Mucosa of descending colon (tissue), 3 donors: ENCODE results near the gene TASP1. TPM values are rescaled to one million over a fixed set of nuclear protein-coding genes. Genes with fewer than 3 reads are reported as not detected.

Experiments
- ATAC-seq: fragments of 200-7000 bp; cut with Tn5 transposase; one replicate; pipeline ENCODE4 v1.9.1; 2020; ENCODE audit warnings: mild to moderate bottlenecking, moderate library complexity
- DNase-seq, 3 donors: peaks; one replicate each; pipeline ENCODE4 v3.0.0-alpha.2; 2020
- H3K36me3 ChIP-seq: fragments of 200-600 bp; one replicate; pipeline ENCODE4 v1.8.0; 2021; ENCODE audit warnings: low read depth, mild to moderate bottlenecking
- H3K4me1 ChIP-seq: fragments of 200-600 bp; one replicate; pipeline ENCODE4 v1.8.0; 2021; ENCODE audit warnings: low read depth, mild to moderate bottlenecking
- H3K4me3 ChIP-seq: fragments of 200-600 bp; one replicate; pipeline ENCODE4 v1.8.0; 2021; ENCODE audit warnings: mild to moderate bottlenecking
- H3K9me3 ChIP-seq: fragments of 200-600 bp; one replicate; pipeline ENCODE4 v1.8.0; 2021; ENCODE audit warnings: mild to moderate bottlenecking
- CTCF ChIP-seq: fragments of 200-600 bp; IDR thresholded peaks from one replicate; pipeline ENCODE4 v1.8.0; 2022; ENCODE audit warnings: antibody characterized with exemption, mild to moderate bottlenecking
- intact Hi-C, 2 donors: fragments of 100-400 bp; cut with DNase I in 1 of 2; cut with micrococcal nuclease in 1 of 2; formaldehyde crosslinking; loops; one replicate each; pipeline versions ENCODE4 v1.11.0 to v1.11.1; 2022; cut with DNase I, micrococcal nuclease
- total RNA-seq, 3 donors: library from RNA; stranded (reverse); fragmentation: NEBNext Ultra II Directional in 2 of 3; extraction: Animal tissue kit (Norgen Biotek cat#: 25700) in 2 of 3; gene quantifications; one replicate each; pipeline versions ENCODE4 v1.2.1 to v1.2.4, GENCODE V29; 2021 to 2023
- donor health status: DM: no; HTN: no; CAD: no; lungs with moderate emphysema.
- donor health status: DM: no; HTN: no; CAD: no.
- donor health status: DM: no; HTN: yes; CAD: no.

TASP1 gene
- total RNA-seq, 3 donors from 2014 or later = 13.3 to 15.0 (median 13.8) TPM

- DNase-seq = no peak
- H3K36me3 ChIP-seq = no peaks in the 10 kb centered on the region
- no peaks in the 10 kb centered on the region for H3K4me1 ChIP-seq
- intact Hi-C loops = no loop called here
- H3K9me3 ChIP-seq = no peaks in the 10 kb centered on the region
- H3K4me3 ChIP-seq = no peak overlapping the region
- no peak for ATAC-seq
- TF ChIP-seq CTCF = no peak
These were observed 219.3 kb downstream of the TASP1 start for GRCh38 chr20:13419477-13419876.

- ATAC-seq (no peak), DNase-seq (no peak)
- Histone ChIP-seq H3K9me3 (no peaks in the 10 kb centered on the region), H3K4me3 (no peak overlapping the region), H3K4me1 (no peaks in the 10 kb centered on the region), H3K36me3 (no peaks in the 10 kb centered on the region)
- TF ChIP-seq CTCF = no peak
- intact Hi-C loops = no loop called here
These were observed 220.2 kb downstream of the TASP1 start for GRCh38 chr20:13418263-13419229.

GRCh38 chr20:13416531-13416930 lies 222.2 kb downstream of the TASP1 start:
- ATAC-seq = no peak
- TF ChIP-seq CTCF = no peak

GRCh38 chr20:13412806-13413445 lies 225.8 kb downstream of the TASP1 start:
- intact Hi-C loops = no loop called here
- Histone ChIP-seq H3K9me3 (no peaks in the 10 kb centered on the region), H3K36me3 (no peaks in the 10 kb centered on the region), H3K4me3 (no peak overlapping the region), H3K4me1 (no peaks in the 10 kb centered on the region)
- DNase-seq (no peak), ATAC-seq (no peak)
- TF ChIP-seq CTCF = no peak

More at GRCh38 chr20:13416531-13416930, 222.2 kb downstream of the TASP1 start:
- Histone ChIP-seq H3K36me3 (no peaks in the 10 kb centered on the region), H3K4me1 (no peaks in the 10 kb centered on the region), H3K9me3 (no peaks in the 10 kb centered on the region), H3K4me3 (no peak overlapping the region)
- intact Hi-C loops = no loop called here
- DNase-seq = no peak

- Histone ChIP-seq H3K36me3 (no peaks in the 10 kb centered on the region), H3K9me3 (no peaks in the 10 kb centered on the region), H3K4me1 (no peaks in the 10 kb centered on the region), H3K4me3 (no peak overlapping the region)
- no peak for ATAC-seq
- no peak for TF ChIP-seq CTCF
- intact Hi-C loops = no loop called here
- no peak for DNase-seq
These were observed 234.4 kb downstream of the TASP1 start for GRCh38 chr20:13404293-13404692.
